Right lobe of liver (tissue), 4 donors: ENCODE measurements around the gene PAX2.

Experiments
- POLR2A ChIP-seq: fragments of 450-650 bp; IDR thresholded peaks from one replicate; pipeline ENCODE4 v1.6.1; 2017; ENCODE audit warnings: antibody characterized with exemption, mild to moderate bottlenecking
- TF ChIP-seq, protein P1 (sequence below), 4 donors: fragments of 200-600 bp in 3 of 4; fragments of 450-650 bp in 1 of 4; IDR thresholded peaks; one replicate each; pipeline versions ENCODE4 v1.5.1 to v1.8.0; 2016 to 2022; ENCODE audit warnings: antibody characterized with exemption in 4 of 4, mild to moderate bottlenecking in 2 of 4
- donor health status: DM: no; HTN: no; CAD: no.
- donor health status: DM: no; HTN: no; CAD: no.
- donor health status: DM: no; HTN: yes; CAD: no.

GRCh38 chr10:100835810-100836209 is 90.4 kb downstream of the PAX2 start:
- TF ChIP-seq, protein P1, sequence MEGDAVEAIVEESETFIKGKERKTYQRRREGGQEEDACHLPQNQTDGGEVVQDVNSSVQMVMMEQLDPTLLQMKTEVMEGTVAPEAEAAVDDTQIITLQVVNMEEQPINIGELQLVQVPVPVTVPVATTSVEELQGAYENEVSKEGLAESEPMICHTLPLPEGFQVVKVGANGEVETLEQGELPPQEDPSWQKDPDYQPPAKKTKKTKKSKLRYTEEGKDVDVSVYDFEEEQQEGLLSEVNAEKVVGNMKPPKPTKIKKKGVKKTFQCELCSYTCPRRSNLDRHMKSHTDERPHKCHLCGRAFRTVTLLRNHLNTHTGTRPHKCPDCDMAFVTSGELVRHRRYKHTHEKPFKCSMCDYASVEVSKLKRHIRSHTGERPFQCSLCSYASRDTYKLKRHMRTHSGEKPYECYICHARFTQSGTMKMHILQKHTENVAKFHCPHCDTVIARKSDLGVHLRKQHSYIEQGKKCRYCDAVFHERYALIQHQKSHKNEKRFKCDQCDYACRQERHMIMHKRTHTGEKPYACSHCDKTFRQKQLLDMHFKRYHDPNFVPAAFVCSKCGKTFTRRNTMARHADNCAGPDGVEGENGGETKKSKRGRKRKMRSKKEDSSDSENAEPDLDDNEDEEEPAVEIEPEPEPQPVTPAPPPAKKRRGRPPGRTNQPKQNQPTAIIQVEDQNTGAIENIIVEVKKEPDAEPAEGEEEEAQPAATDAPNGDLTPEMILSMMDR (IDR thresholded peaks at IDR 0.05): no peak
- TF ChIP-seq POLR2A: no peak
